WI38 (cell line): Measurements from ENCODE around the gene WDR88.
A peak's percentile ranks its signal among the peaks of the same experiment; 100 is the strongest.
"Not testable (repeated sequence)": the region's sequence is repeated elsewhere in the genome, so short reads cannot be mapped to it uniquely, and the experiment has no call there.

Experiments used
- H3K4me3 ChIP-seq: 2 replicates; pipeline ENCODE4 v1.5.1; 2011; ENCODE audit warnings: low read depth, mild to moderate bottlenecking, control low read depth, low read length
- TF ChIP-seq, protein P1 (sequence below): IDR thresholded peaks from 2 replicates; pipeline ENCODE4 v1.5.1; 2012; ENCODE audit warnings: low read depth, mild to moderate bottlenecking, control low read depth, low read length

The WDR88 gene

DNA sequence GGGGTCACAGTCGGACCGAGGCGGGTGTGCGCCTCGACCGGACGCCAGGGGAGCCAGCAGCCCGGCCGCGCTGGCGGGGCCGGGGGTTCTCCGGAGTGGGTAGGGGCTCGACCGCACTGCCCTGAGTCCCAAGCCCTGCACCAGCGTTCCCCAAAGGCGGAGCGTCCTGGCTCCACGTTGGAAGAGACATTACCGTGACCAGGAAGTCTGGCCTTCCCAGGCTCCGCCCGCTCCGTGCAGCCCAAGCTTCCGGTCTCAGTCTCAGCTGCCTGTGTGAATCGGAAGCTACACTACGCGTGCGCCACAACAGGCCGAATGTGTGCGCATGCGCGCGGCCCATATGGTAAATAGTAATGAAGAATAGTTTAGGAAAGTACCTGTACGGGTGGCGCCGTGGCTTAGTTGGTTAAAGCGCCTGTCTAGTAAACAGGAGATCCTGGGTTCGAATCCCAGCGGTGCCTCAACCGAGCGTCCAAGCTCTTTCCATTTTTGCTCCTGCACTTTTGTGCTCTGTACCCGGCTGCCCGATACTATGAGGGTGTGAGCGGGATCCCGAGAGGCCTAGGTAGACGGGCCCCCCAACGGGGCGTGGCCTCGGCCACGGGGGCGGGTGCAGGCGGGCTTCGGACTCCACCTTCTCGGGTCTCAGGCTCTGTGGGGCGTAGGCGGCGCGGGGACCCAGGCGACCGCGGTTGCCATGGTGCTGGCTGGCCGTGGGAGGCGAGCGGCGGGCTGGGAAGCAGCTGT is 44.9 kb downstream of the WDR88 start:
- TF ChIP-seq, protein P1, sequence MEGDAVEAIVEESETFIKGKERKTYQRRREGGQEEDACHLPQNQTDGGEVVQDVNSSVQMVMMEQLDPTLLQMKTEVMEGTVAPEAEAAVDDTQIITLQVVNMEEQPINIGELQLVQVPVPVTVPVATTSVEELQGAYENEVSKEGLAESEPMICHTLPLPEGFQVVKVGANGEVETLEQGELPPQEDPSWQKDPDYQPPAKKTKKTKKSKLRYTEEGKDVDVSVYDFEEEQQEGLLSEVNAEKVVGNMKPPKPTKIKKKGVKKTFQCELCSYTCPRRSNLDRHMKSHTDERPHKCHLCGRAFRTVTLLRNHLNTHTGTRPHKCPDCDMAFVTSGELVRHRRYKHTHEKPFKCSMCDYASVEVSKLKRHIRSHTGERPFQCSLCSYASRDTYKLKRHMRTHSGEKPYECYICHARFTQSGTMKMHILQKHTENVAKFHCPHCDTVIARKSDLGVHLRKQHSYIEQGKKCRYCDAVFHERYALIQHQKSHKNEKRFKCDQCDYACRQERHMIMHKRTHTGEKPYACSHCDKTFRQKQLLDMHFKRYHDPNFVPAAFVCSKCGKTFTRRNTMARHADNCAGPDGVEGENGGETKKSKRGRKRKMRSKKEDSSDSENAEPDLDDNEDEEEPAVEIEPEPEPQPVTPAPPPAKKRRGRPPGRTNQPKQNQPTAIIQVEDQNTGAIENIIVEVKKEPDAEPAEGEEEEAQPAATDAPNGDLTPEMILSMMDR, result peak; percentile 20
- H3K4me3 ChIP-seq, result peak overlapping the region; percentile 72

DNA sequence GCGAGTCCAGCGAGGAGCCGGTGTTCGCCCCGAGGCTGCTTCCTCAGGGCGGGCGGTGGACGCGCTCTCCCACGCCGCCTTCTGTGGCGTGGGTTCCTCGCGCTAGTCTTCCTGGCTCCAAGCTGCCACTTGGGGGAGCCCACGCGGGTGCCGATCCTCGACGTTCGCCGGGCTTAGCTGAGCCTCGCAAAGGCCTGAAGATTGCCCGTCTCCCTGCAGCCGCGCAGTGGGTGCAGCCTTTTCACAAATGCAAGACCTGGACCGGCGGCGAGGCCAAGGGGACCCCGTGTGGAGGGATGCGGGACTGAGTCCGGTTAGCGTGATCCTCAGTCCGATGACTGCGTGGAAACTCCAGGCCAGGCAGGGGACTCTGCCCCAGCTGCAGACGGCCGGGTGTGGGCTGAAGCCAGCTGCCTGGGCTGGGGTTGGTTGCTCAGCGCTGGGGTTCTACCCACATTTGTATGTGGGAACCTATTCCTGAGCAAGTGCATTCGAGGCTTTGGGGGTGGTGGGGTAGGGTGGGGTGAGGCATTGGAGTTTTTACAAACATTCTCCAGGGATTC is 45.6 kb downstream of the WDR88 start:
- peak overlapping the region; percentile 53 for H3K4me3 ChIP-seq
- TF ChIP-seq, protein P1, result peak; percentile 19

DNA sequence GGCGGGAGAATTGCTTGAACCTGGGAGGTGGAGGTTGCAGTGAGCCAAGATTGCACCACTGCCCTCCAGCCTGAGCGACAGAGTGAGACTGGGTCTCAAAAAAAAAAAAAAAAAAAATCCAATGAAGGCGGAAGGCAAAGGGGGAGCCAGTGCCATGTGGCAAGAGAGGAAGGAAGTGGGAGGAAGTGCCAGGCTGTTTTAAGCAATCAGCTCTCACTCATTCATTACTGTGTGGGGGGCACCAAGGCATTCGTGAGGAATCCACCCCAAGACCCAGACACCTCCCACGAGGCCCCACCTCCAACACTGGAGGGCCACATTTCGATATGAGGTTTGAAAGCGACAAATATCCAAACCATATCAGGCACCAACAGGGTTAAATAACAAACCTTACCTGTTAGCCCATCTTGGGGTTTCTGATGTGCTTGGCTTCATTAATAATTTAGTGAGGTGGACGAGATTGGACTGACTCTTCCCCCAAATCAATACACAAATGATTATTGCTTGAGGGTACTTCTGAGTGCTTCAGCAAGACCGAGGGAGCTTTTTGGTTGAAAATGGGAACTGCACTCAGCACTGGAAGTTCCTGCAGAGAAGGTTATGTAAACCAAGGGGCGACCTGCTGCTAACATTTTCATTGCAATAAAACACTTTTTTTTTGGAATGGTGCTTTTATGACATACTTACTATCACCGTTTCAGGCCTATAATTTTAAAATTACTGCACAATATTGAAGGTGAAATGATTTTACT is 54.7 kb downstream of the WDR88 start:
- TF ChIP-seq, protein P1, result no peak
- no peak overlapping the region for H3K4me3 ChIP-seq

DNA sequence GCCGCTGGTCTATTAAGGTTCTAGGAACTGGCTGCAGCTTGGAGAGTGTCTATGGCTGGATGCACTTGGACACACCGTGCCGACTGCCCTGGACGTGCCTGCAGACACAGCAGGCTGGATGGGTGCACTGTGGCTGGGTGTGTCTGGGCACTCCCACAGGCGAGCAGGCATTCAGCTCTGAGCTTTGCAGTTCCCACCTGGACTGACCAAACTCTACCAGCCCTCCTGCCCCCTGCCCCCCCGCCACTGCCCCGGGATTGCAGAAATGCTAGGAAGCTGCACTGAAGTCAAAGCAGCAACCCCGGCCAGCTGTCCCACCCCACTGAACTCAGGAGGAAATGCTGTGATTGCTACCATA is 55.2 kb downstream of the WDR88 start:
- TF ChIP-seq, protein P1, result no peak
- no peak overlapping the region for H3K4me3 ChIP-seq

DNA sequence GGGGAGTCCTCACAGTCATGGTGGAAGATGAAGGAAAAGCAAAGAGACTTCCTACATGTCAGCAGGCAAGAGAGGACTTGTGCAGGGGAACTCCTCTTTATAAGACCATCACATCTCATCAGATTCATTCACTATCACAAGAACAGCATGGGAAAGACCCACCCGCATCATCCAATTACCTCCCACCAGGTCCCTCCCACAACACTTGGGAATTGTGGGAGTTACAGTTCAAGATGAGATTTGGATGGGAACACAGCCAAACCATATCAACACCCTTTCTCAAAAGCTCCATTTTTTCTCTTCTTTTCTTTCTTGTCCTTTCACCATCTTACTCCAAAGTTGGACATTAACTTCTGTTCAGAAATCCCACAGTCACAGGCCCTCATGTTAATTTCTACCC is 57.5 kb downstream of the WDR88 start:
- TF ChIP-seq, protein P1, result no peak
- H3K4me3 ChIP-seq, result no peak overlapping the region

DNA sequence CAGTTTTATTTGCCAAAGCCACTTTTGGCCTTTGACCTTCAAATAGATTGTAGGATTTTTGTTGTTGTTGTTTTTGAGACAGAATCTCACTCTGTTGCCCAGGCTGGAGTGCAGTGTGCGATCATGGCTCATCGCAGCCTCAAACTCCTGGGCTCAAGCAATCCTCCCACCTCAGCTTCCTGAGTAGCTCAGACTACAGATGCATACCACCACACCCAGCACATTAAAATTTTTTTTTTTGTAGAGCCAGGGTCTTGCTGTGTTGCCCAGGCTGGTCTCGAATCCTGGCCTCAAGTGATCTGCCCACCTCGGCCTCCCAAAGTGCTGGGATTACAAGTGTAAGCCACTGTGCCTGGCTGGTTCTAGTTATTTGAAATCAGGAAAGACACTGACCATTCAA is 59.2 kb downstream of the WDR88 start:
- H3K4me3 ChIP-seq, result not testable (repeated sequence)

DNA sequence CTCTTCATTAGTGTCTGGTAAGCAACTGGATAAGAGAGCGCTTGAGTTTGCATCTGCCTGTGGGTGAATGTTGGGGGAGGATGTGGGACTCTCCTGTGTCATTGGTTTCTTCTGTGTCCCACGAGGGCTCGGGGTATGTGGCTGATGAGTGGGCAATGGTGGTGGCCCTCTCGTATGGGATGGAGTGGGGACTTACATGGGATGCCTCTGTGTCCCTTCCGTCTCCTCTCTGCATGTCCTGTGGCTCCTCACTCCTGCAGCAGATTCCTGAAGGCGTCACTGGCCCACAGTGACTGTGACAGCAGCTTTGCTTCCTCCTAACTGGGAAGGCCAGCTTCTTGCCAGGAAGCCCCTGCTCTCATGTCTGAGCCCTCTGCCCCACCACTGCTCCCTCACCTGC is 59.6 kb downstream of the WDR88 start:
- TF ChIP-seq, protein P1, result no peak
- H3K4me3 ChIP-seq, result no peak overlapping the region
